K562 (cell line): ENCODE measurements around the gene PIANP. TPM values are rescaled to one million over a fixed set of nuclear protein-coding genes. Genes with fewer than 3 reads are reported as not detected.

Experiments used
- CTBP1 ChIP-seq: fragments of 450-650 bp; IDR thresholded peaks from 2 replicates; pipeline ENCODE4 v1.6.1; 2016; ENCODE audit warnings: borderline replicate concordance
- EP400 ChIP-seq: fragments of 450-650 bp; IDR thresholded peaks from 2 replicates; pipeline ENCODE4 v1.6.1; 2017; ENCODE audit warnings: antibody characterized with exemption, mild to moderate bottlenecking, moderate library complexity
- FOSL1 ChIP-seq: fragments of 200-800 bp; sonication (Bioruptor generic); conservative IDR thresholded peaks from 2 replicates; pipeline ENCODE4 v1.6.1; 2016; ENCODE audit warnings: missing genetic modification characterization, missing compliant biosample characterization
- KLF16 ChIP-seq: IDR thresholded peaks from 2 replicates; pipeline ENCODE4 v1.6.1; 2016; ENCODE audit warnings: antibody characterized with exemption
- NCOA4 ChIP-seq: fragments of 450-650 bp; IDR thresholded peaks from 2 replicates; pipeline ENCODE4 v1.6.1; 2018; ENCODE audit warnings: mild to moderate bottlenecking; ENCODE audit not compliant: partially characterized antibody
- NR2C1 ChIP-seq, 2 experiments: fragments of 450-650 bp; IDR thresholded peaks; 2 replicates each; pipeline ENCODE4 v1.6.1; 2017; ENCODE audit warnings: mild to moderate bottlenecking in 2 of 2, antibody characterized with exemption in 1 of 2, inconsistent platforms in 1 of 2, missing compliant biosample characterization in 1 of 2, missing genetic modification characterization in 1 of 2
- RFX5 ChIP-seq: IDR thresholded peaks from 2 replicates; pipeline ENCODE4 v1.6.1; 2011; ENCODE audit warnings: low read depth, mild to moderate bottlenecking, improper control_type of control experiment, low read length
- RNF2 ChIP-seq: sonication (generic); IDR thresholded peaks from 2 replicates; pipeline ENCODE4 v1.6.1; 2016
- ZC3H11A ChIP-seq: IDR thresholded peaks from 2 replicates; pipeline ENCODE4 v1.6.1; 2012; ENCODE audit warnings: low read depth, low read length, improper control_type of control experiment
- ZNF24 ChIP-seq: fragments of 450-650 bp; IDR thresholded peaks from 2 replicates; pipeline ENCODE4 v1.6.1; 2016
- polyA plus RNA-seq, 8 experiments: library from polyadenylated mRNA; depleted of rRNA in 4 of 8; stranded (reverse) in 5 of 8; unstranded in 3 of 8; fragments of >200 nt; fragmentation: Nextera tagmentation in 2 of 8; fragmentation: Illumina TruSeq in 1 of 8; extraction: Ambion mirVana in 2 of 8; extraction: Trizol in 1 of 8; gene quantifications; 2 replicates each; pipeline versions ENCODE4 v1.2.1 to v1.2.3, GENCODE V29; 2011 to 2014; ENCODE audit warnings: inconsistent platforms in 1 of 8, missing spikeins in 1 of 8
- total RNA-seq, 7 experiments: library from RNA; depleted of rRNA in 6 of 7; stranded (reverse); fragments of >200 nt in 6 of 7; fragmentation: Illumina TruSeq in 2 of 7; extraction: Trizol in 2 of 7; gene quantifications; 2 replicates each; pipeline versions ENCODE4 v1.2.1 to v1.2.3, GENCODE V29; 2011 to 2021; ENCODE audit warnings: low replicate concordance in 1 of 7
- TF ChIP-seq, protein P1 (sequence below): sonication (generic); formaldehyde crosslinking; IDR thresholded peaks from 2 replicates; pipeline ENCODE4 v1.8.0; 2022; ENCODE audit warnings: missing genetic modification reagents, mild to moderate bottlenecking, moderate library complexity, borderline replicate concordance
- TF ChIP-seq, protein P2 (sequence below): fragments of 250-450 bp; sonication (Bioruptor Pico); IDR thresholded peaks from 2 replicates; pipeline ENCODE4 v1.5.0; 2021
- TF ChIP-seq, protein P3 (sequence below): fragments of 450-650 bp; IDR thresholded peaks from 2 replicates; pipeline ENCODE4 v1.6.1; 2016; ENCODE audit warnings: mild to moderate bottlenecking, moderate library complexity

PIANP gene
- total and polyA plus RNA-seq, 9 of the 15 experiments (the other 6 are each of a cell fraction or from before 2014, with no cell fraction given), result 0.07 TPM; not detected in 8

DNA sequence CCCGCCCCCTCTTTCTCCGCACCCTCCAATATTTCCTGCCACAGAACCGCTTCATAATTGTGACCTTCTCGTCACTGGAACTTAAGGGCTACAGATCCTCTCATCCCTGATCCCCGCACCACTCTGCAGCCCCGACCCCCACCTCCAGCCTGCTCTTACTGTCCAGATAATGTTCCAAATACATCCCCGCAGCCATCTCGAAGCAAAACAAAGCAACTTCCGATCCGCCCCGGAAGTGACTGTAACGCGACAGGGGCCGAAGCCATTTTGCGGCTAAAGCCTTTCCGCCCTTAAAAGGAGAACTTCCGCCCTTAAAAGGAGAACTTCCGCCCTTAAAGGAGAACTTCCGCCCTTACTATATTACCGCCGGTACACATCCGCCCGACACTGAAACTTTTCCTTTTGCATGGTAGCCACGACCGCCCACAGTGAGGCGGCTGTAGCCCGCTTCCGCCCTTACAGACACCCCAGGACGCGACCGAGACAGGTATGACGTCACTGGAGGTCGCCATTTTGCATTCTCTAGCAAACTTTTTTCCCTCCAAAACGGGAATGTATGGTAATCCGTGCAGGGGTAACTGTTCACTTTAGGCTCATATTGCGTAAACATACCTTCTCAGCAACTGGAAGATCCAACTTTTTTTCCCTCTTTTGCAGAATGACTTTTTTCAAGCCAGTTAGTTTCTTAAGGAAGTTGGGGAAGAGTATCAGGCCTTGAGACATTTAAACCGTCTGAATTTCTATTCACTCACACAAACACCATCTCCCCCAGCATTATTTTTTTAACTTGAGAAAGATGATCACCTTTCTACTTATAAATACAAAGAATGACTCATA, 37.5 kb downstream of the PIANP start, which contains the start of gene ING4 (continued):
- TF ChIP-seq, protein P1, sequence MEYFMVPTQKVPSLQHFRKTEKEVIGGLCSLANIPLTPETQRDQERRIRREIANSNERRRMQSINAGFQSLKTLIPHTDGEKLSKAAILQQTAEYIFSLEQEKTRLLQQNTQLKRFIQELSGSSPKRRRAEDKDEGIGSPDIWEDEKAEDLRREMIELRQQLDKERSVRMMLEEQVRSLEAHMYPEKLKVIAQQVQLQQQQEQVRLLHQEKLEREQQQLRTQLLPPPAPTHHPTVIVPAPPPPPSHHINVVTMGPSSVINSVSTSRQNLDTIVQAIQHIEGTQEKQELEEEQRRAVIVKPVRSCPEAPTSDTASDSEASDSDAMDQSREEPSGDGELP (CRISPR knock-in tag), result peak; percentile 82; the same call in 1 of the 2 replicates
- TF ChIP-seq FOSL1 (tag) (peak; percentile 65; the same call in 1 of the 2 replicates), EP400 (peak; percentile 85), RFX5 (peak; percentile 65; the same call in 1 of the 2 replicates), RNF2 (0 out of 2 replicates have a peak, but pooled peaks have one; percentile 23), ZNF24 (0 out of 2 replicates have a peak, but pooled peaks have one; percentile 8), NCOA4 (no peak), ZC3H11A (peak; percentile 62; the same call in 1 of the 2 replicates), KLF16 (no peak), NR2C1 (IDR thresholded peaks at IDR 0.05) (peak; percentile 96), NR2C1 (tag; IDR thresholded peaks at IDR 0.05) (peak; percentile 98), CTBP1 (no peak)
- TF ChIP-seq, protein P2, sequence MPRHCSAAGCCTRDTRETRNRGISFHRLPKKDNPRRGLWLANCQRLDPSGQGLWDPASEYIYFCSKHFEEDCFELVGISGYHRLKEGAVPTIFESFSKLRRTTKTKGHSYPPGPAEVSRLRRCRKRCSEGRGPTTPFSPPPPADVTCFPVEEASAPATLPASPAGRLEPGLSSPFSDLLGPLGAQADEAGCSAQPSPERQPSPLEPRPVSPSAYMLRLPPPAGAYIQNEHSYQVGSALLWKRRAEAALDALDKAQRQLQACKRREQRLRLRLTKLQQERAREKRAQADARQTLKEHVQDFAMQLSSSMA, result 0 out of 2 replicates have a peak, but pooled peaks have one; percentile 64
- TF ChIP-seq, protein P3, sequence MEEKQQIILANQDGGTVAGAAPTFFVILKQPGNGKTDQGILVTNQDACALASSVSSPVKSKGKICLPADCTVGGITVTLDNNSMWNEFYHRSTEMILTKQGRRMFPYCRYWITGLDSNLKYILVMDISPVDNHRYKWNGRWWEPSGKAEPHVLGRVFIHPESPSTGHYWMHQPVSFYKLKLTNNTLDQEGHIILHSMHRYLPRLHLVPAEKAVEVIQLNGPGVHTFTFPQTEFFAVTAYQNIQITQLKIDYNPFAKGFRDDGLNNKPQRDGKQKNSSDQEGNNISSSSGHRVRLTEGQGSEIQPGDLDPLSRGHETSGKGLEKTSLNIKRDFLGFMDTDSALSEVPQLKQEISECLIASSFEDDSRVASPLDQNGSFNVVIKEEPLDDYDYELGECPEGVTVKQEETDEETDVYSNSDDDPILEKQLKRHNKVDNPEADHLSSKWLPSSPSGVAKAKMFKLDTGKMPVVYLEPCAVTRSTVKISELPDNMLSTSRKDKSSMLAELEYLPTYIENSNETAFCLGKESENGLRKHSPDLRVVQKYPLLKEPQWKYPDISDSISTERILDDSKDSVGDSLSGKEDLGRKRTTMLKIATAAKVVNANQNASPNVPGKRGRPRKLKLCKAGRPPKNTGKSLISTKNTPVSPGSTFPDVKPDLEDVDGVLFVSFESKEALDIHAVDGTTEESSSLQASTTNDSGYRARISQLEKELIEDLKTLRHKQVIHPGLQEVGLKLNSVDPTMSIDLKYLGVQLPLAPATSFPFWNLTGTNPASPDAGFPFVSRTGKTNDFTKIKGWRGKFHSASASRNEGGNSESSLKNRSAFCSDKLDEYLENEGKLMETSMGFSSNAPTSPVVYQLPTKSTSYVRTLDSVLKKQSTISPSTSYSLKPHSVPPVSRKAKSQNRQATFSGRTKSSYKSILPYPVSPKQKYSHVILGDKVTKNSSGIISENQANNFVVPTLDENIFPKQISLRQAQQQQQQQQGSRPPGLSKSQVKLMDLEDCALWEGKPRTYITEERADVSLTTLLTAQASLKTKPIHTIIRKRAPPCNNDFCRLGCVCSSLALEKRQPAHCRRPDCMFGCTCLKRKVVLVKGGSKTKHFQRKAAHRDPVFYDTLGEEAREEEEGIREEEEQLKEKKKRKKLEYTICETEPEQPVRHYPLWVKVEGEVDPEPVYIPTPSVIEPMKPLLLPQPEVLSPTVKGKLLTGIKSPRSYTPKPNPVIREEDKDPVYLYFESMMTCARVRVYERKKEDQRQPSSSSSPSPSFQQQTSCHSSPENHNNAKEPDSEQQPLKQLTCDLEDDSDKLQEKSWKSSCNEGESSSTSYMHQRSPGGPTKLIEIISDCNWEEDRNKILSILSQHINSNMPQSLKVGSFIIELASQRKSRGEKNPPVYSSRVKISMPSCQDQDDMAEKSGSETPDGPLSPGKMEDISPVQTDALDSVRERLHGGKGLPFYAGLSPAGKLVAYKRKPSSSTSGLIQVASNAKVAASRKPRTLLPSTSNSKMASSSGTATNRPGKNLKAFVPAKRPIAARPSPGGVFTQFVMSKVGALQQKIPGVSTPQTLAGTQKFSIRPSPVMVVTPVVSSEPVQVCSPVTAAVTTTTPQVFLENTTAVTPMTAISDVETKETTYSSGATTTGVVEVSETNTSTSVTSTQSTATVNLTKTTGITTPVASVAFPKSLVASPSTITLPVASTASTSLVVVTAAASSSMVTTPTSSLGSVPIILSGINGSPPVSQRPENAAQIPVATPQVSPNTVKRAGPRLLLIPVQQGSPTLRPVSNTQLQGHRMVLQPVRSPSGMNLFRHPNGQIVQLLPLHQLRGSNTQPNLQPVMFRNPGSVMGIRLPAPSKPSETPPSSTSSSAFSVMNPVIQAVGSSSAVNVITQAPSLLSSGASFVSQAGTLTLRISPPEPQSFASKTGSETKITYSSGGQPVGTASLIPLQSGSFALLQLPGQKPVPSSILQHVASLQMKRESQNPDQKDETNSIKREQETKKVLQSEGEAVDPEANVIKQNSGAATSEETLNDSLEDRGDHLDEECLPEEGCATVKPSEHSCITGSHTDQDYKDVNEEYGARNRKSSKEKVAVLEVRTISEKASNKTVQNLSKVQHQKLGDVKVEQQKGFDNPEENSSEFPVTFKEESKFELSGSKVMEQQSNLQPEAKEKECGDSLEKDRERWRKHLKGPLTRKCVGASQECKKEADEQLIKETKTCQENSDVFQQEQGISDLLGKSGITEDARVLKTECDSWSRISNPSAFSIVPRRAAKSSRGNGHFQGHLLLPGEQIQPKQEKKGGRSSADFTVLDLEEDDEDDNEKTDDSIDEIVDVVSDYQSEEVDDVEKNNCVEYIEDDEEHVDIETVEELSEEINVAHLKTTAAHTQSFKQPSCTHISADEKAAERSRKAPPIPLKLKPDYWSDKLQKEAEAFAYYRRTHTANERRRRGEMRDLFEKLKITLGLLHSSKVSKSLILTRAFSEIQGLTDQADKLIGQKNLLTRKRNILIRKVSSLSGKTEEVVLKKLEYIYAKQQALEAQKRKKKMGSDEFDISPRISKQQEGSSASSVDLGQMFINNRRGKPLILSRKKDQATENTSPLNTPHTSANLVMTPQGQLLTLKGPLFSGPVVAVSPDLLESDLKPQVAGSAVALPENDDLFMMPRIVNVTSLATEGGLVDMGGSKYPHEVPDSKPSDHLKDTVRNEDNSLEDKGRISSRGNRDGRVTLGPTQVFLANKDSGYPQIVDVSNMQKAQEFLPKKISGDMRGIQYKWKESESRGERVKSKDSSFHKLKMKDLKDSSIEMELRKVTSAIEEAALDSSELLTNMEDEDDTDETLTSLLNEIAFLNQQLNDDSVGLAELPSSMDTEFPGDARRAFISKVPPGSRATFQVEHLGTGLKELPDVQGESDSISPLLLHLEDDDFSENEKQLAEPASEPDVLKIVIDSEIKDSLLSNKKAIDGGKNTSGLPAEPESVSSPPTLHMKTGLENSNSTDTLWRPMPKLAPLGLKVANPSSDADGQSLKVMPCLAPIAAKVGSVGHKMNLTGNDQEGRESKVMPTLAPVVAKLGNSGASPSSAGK, result peak; percentile 86
